ENCODE results near the gene INCENP. TPM values are rescaled to one million over a fixed set of nuclear protein-coding genes. Genes with fewer than 3 reads are reported as not detected.

The INCENP gene
- polyA plus RNA-seq, 1 experiment, result 14.2 TPM

GRCh38 chr11:62133328-62134065, 9.7 kb downstream of the INCENP start:
- CTCF ChIA-PET, result no interaction called here
- POLR2A ChIA-PET, result no interaction called here
- no peak for DNase-seq (ENCODE audit: low read depth)
- no peak for TF ChIP-seq CTCF (IDR thresholded peaks at IDR 0.05; ENCODE audit: insufficient read depth, low read depth, low read length)
- no peak overlapping the region for H3K4me3 ChIP-seq (ENCODE audit: low read depth, low read length)
- no peaks in the 10 kb centered on the region for H3K27me3 ChIP-seq (ENCODE audit: control insufficient read depth, insufficient read depth, low read length)
- H3K36me3 ChIP-seq (ENCODE audit: control insufficient read depth, insufficient read depth, low read length), result peaks cover 13% of the 10 kb centered on the region

GRCh38 chr11:62137276-62137861, 13.6 kb downstream of the INCENP start:
- no peak for DNase-seq (ENCODE audit: low read depth)
- no peak for TF ChIP-seq CTCF (IDR thresholded peaks at IDR 0.05; ENCODE audit: insufficient read depth, low read depth, low read length)
- Histone ChIP-seq H3K4me3 (ENCODE audit: low read depth, low read length) (no peak overlapping the region), H3K36me3 (ENCODE audit: control insufficient read depth, insufficient read depth, low read length) (peaks cover 22% of the 10 kb centered on the region), H3K27me3 (ENCODE audit: control insufficient read depth, insufficient read depth, low read length) (no peaks in the 10 kb centered on the region)
- POLR2A ChIA-PET, result no interaction called here
- CTCF ChIA-PET, result no interaction called here

- H3K27me3 ChIP-seq (ENCODE audit: control insufficient read depth, insufficient read depth, low read length), result no peaks in the 10 kb centered on the region
- peaks cover 22% of the 10 kb centered on the region for H3K36me3 ChIP-seq (ENCODE audit: control insufficient read depth, insufficient read depth, low read length)
- TF ChIP-seq CTCF (IDR thresholded peaks at IDR 0.05; ENCODE audit: insufficient read depth, low read depth, low read length), result no peak
- no peak overlapping the region for H3K4me3 ChIP-seq (ENCODE audit: low read depth, low read length)
- ChIA-PET CTCF (interaction anchor here (0.9 kb wide), 1 partner anchor 31 kb away, joined by 4 read pairs; no protein-coding TSS in a partner anchor), POLR2A (no interaction called here)
- DNase-seq (ENCODE audit: low read depth), result no peak
These were observed 14.2 kb downstream of the INCENP start for GRCh38 chr11:62137881-62138629.

- Histone ChIP-seq H3K4me3 (ENCODE audit: low read depth, low read length) (no peak overlapping the region), H3K36me3 (ENCODE audit: control insufficient read depth, insufficient read depth, low read length) (peaks cover 23% of the 10 kb centered on the region), H3K27me3 (ENCODE audit: control insufficient read depth, insufficient read depth, low read length) (no peaks in the 10 kb centered on the region)
- DNase-seq (ENCODE audit: low read depth), result no peak
- CTCF ChIA-PET, result interaction anchor here (0.9 kb wide), 1 partner anchor 31 kb away, joined by 4 read pairs; no protein-coding TSS in a partner anchor
- POLR2A ChIA-PET, result no interaction called here
- no peak for TF ChIP-seq CTCF (IDR thresholded peaks at IDR 0.05; ENCODE audit: insufficient read depth, low read depth, low read length)
These were observed 15.0 kb downstream of the INCENP start for GRCh38 chr11:62138630-62139425.

All from BJ (cell line).